ENCODE results near the gene DYNLL2.
"Not testable (repeated sequence)": the region's sequence is repeated elsewhere in the genome, so short reads cannot be mapped to it uniquely, and the experiment has no call there.

DYNLL2 gene

GRCh38 chr17:58073266-58073665 lies 10.0 kb upstream of the DYNLL2 start:
- not testable (repeated sequence) for DNase-seq

DNA sequence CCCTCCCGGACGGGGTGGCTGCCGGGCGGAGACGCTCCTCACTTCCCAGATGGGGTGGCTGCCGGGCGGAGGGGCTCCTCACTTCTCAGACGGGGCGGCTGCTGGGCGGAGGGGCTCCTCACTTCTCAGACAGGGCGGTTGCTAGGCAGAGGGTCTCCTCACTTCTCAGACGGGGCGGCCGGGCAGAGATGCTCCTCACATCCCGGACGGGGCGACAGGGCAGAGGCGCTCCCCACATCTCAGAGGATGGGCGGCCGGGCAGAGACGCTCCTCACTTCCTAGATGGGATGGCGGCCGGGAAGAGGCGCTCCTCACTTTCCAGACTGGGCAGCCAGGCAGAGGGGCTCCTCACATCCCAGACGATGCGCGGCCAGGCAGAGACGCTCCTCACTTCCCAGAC lies 8.8 kb upstream of the DYNLL2 start:
- DNase-seq = not testable (repeated sequence)

GRCh38 chr17:58079300-58080033 lies 3.8 kb upstream of the DYNLL2 start:
- DNase-seq = no peak

DNA sequence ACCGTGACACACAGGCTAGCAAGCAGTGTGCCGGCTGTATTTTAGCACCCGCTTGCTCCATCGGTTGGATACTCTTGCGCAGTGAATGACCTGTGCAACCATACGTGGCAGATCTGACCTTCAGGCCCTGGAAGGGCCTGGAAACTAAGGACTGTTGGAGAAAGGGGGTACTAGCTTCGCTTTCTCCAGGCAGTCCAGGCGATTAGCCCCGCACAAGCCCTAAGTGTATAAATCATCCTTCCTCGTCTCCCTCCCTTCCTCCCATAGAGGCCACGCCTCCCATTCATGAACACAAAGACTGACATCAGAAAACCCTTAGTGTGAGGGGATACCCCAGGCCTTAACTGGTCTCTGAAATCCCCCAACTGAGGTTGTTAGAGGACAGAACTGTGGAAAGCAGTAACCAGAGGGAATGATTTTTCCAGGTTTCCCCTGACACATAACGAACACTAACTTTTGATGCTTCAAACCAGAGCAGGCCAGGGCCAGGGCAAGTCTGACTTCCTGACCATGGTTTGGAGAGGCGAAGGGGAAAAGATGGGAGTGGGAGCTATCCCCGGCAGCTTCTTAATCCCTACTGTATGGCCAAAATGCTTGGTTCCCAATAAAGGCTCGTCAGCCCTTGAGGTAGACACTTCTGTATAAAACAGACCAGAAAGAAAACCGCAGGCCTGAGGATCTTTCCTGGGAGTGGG lies 1.4 kb upstream of the DYNLL2 start:
- DNase-seq = no peak

DNA sequence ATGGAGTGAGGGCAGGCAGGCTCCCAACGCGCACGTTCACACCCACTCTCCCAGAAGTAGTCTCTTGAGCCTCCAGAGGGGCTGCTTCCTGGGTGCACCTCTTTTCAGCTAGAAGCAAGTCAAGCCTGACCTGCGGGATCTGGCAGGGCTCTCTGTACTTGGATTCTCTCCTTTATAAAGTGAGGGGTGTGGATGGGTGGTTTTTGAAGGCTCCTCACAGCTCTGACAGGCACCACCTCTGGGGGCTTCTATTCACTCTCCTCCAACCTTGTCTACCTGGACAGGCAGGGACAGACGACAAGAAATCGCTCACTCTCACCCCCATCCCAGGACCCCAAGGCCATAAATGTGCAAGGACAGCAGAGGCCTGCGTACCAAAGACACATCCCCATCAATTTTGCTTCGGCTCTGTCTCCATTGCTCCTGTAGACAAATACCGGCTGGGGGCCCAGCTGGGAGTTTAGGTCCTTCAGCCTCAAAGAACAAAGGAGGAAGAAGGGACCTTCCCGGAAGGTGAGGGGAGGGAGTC lies 814 bp upstream of the DYNLL2 start:
- DNase-seq = no peak

DNA sequence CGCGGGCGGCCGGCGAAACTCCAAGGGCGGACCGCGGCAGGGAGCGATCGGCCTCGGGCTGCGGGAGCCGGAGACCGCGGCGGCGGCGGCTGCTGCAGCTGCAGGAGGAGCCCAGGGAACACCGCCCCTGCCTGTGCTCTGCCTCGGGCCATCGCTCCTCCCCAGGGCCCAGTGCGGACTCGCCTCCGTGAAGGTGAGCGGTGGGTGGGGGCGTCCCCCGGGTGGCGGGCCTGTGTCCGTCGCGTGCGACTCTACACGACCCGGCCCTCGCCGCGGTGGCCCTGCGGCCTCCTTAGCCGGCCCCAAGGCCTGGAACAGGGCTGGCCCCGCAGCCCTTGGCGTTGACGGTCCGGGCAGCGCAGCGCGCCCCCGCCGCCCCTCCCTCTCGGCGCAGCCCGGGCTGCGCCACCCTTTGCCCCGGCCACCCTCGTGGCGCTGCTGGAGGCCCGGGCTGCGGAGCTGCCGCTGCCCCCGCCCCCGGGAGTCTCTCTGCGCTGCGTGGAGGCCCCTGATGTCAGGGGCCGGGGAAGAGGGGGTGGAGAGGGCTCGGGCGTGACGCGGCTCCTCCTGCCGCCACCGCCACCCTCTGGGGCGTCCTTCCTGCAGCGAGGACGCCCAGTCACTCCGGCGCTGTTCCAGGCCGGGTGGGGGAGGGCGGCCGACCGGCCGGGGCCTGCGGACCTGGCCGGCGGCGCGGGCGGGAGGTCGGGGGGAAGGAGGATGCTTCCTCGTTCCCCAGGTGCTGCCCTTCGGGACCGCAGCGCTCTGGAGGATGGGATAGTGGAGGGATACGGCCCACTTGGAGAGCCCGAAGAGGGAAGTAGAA lies 485 bp downstream of the DYNLL2 start:
- peak; percentile 63 for DNase-seq

GRCh38 chr17:58084317-58084981 lies 1.2 kb downstream of the DYNLL2 start:
- DNase-seq = peak; percentile 25

DNA sequence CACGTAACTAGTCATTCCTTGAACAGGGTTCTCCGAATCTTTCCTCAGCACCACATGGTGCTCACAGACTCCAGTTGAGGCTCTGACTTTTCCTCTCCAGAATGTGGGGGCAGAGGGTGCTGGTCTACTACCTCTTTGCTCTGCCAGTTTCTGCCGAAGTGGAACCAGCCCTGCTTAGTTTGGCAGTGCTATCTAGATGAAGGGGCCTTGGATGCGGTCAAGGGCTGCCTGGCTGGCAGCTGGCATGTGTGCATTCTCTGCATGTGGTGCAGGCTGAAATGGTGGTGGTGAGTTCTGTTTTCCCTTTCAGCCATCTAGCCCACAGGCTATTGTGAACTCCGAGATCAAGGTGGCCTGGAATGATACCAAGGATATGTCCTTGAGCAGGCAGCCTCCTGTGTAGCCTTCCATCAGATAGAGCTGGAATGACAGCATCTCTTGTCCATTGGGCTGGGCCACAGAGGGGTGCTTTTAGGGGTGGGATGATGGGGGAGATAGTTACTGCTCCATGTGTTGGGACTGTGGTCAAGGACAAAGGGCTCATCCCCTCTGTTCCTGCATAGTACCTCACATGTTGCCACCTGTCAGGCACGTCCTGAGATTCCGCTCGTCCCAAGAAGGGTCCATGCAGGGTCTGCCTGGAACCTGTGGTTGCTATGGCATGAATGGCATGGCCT lies 2.0 kb downstream of the DYNLL2 start:
- DNase-seq = no peak

DNA sequence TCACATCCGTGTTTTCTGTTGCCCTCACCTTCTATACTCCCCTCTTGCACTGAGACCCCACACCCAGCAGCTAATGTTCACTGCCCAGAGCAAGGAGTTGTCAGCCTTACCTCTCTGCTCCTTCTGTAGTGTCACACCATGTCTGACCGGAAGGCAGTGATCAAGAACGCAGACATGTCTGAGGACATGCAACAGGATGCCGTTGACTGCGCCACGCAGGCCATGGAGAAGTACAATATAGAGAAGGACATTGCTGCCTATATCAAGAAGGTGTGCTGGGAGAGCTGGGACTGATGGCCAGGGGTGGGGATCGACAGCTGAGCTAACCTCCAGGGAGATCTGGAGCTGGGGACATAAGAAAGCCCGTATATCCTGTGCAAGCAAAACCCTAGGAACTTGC lies 3.7 kb downstream of the DYNLL2 start:
- no peak for DNase-seq

DNA sequence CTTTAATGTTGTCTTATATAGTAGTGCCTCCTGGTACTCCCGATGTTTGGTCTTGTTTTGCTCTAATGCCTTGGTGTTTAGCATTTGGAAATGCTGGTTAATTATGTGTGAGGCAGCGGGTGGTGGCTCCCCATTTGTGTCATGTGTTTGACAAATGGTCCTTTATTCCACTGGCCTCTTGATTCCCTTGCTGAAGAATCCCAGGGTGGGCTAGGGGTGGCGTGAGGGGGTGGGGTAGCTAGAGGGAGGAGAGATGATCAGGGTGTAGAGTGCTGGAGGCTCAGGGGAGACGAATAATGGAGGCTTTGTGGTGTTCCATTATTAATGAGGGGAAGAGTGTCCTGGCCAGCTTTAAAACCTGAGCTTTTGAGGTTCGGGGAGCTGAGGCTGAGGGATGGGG lies 5.4 kb downstream of the DYNLL2 start:
- no peak for DNase-seq

- no peak for DNase-seq
Measured at GRCh38 chr17:58089111-58089510, 5.9 kb downstream of the DYNLL2 start.

GRCh38 chr17:58091024-58091567 lies 7.9 kb downstream of the DYNLL2 start:
- DNase-seq = no peak

DNA sequence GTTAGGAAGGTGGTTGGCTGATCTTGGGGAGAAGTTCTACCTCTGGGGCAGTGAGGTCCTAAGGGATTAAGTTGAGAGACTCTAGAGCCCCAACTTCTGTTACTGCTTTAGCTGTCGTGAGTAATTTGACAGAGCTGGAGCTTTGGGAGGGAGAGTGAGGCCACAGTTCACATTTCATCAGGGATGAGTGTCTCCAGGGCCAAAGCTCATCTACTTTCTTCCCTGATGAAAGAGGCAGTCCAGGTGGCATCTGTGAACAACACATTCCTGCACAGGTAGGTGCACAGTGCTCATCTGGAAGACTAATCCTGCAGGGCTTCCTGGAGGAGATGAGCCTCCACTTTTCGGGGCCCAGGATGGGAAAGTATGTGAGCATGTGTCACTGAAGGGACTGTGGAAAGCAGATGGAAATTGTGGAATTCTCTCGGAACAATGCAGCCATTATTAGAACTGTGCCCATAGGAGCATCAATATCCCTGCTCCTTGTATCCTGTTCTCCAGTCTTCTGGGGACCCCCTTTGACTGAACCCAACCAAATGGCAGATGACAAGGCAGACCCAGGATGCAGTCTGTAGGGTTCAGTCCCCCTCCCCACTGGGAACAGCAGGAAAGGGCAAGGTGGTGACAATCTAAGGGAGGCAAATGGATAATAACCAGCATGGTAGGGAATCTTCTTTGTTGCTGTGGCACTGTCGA lies 9.0 kb downstream of the DYNLL2 start:
- DNase-seq = no peak

- DNase-seq = no peak
Measured at GRCh38 chr17:58092797-58093385, 9.7 kb downstream of the DYNLL2 start.

DNA sequence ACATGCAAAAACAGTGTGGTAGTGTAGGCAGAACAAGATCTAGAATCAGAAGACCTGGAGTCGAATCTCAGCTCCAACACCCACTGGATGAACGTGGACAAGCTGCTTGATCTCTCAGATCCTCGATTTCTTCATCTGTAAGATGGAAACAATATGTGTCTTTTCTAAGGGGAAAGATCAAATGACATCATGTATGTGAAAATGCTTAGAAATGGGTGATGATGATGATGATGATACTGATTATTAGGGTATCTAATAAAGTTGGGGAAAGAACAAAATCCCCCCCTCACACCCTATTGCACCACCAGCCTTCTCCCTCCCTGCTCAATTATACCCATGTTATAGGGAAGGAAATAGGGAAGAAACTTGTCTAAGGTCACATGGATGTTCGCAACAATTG lies 10.9 kb downstream of the DYNLL2 start:
- no peak for DNase-seq

DNA sequence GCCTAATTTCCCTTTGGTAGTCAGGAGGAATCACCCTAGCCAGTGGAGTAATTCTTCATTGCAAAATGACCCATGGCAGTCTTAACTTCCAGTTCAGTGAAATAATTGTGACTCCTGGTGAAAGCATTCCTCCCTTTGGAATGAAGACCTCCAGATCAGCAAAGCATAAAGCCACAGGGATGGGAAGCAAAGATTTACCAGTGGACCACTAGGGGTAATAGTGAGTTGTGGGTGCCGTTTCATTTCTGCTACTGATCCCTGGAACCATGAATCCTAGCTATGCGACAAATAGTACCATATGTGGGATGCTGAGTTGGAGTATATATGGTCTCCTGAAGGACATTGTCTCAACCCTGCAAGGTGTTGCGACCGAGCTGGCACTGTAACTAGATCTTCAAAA lies 13.7 kb downstream of the DYNLL2 start:
- DNase-seq = no peak

DNA sequence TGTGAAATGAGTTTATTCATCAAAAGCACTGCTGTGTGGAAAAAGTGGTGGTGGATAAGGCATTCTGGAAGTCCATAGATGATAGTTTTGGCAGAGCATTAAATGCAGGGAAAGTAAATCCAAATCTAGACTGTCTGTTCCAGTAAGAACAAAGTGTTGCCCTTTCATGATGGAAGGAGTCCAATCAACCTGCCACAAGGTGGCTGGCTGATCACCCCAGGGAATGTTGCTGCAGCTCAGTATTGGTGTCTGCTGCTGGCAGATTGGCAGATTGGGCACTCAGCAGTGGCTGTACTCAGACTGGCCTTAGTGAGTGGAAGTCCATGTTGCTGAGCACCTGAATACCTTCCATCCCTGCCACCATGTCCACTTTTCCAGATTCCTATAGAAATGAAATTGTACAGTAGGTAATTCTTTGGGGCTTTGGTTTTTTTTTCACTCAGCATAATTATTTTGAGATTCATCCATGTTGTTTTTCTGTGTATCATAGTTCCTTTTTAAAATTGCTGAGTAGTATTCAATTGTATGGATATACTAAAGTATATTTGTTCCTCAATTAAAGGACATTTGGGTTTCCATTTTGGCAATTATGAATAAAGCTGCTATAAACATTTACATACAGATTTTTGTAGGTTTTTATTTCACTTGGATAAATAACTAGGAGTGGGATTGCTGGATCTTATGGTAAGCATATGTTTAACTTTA lies 14.3 kb downstream of the DYNLL2 start:
- no peak for DNase-seq

GRCh38 chr17:58100506-58100905 lies 17.3 kb downstream of the DYNLL2 start:
- DNase-seq = no peak

- not testable (repeated sequence) for DNase-seq
Measured at GRCh38 chr17:58101898-58102297, 18.7 kb downstream of the DYNLL2 start.

- DNase-seq = no peak
Measured at GRCh38 chr17:58105093-58105492, 21.9 kb downstream of the DYNLL2 start.
